AG08395 (cell line): ENCODE measurements around the gene COL5A3.
"Not testable (repeated sequence)": the region's sequence is repeated elsewhere in the genome, so short reads cannot be mapped to it uniquely, and the experiment has no call there.

ENCODE experiments used
- DNase-seq: peaks from one replicate; pipeline ENCODE4 v3.0.0; 2012; ENCODE audit warnings: mixed read lengths, low spot score

COL5A3 gene

GRCh38 chr19:9971166-9971897, 39.0 kb downstream of the COL5A3 start:
- no peak for DNase-seq

- DNase-seq, result no peak
Observed at GRCh38 chr19:9970481-9970880, 39.8 kb downstream of the COL5A3 start.

- DNase-seq, result no peak
Observed at GRCh38 chr19:9969688-9969975, 40.7 kb downstream of the COL5A3 start.

GRCh38 chr19:9968820-9969687, 41.2 kb downstream of the COL5A3 start:
- no peak for DNase-seq

- DNase-seq, result no peak
Observed at GRCh38 chr19:9967326-9967725, 43.0 kb downstream of the COL5A3 start.

GRCh38 chr19:9966448-9966847, 43.9 kb downstream of the COL5A3 start:
- DNase-seq, result no peak

GRCh38 chr19:9966024-9966423, 44.3 kb downstream of the COL5A3 start:
- DNase-seq, result no peak

- DNase-seq, result no peak
Observed at GRCh38 chr19:9962623-9963290, 47.5 kb downstream of the COL5A3 start.

- DNase-seq, result no peak
Observed at GRCh38 chr19:9961103-9961502, 49.2 kb downstream of the COL5A3 start.

- peak; percentile 90 for DNase-seq
Observed at GRCh38 chr19:9958379-9958821, 51.9 kb downstream of the COL5A3 start.

- no peak for DNase-seq
Observed at GRCh38 chr19:9956956-9957355, 53.3 kb downstream of the COL5A3 start.

GRCh38 chr19:9953802-9954542, 56.3 kb downstream of the COL5A3 start:
- no peak for DNase-seq

GRCh38 chr19:9952276-9952675, 58.0 kb downstream of the COL5A3 start:
- no peak for DNase-seq

- DNase-seq, result no peak
Observed at GRCh38 chr19:9947441-9947840, 62.9 kb downstream of the COL5A3 start.

- not testable (repeated sequence) for DNase-seq
Observed at GRCh38 chr19:9946528-9947125, 63.7 kb downstream of the COL5A3 start.

GRCh38 chr19:9945319-9945966, 64.9 kb downstream of the COL5A3 start:
- peak; percentile 94 for DNase-seq

GRCh38 chr19:9943744-9944143, 66.6 kb downstream of the COL5A3 start:
- DNase-seq, result no peak

GRCh38 chr19:9941671-9942070, 68.6 kb downstream of the COL5A3 start:
- DNase-seq, result peak; percentile 48

- peak; percentile 48 for DNase-seq
Observed at GRCh38 chr19:9941231-9941630, 69.1 kb downstream of the COL5A3 start.

GRCh38 chr19:9940778-9941177, 69.5 kb downstream of the COL5A3 start:
- peak; percentile 28 for DNase-seq

GRCh38 chr19:9939301-9939913, 70.9 kb downstream of the COL5A3 start:
- DNase-seq, result peak; percentile 25
